H1 (cell line): Measurements from ENCODE around the gene RBM44. TPM values are rescaled to one million over a fixed set of nuclear protein-coding genes. Genes with fewer than 3 reads are reported as not detected.

Experiments used
- CTCF ChIA-PET: fragments of 300-600 bp; sonication (Branson Sonifier 250); formaldehyde crosslinking; loops from one replicate; lab custom pipeline; 2021; ENCODE audit not compliant: partially characterized antibody; lab: Charles Lee
- POLR2A ChIA-PET: fragments of 300-600 bp; sonication (Branson Sonifier 250); formaldehyde crosslinking; loops from one replicate; lab custom pipeline; 2021; ENCODE audit warnings: inconsistent platforms; ENCODE audit not compliant: partially characterized antibody; lab: Charles Lee
- DNase-seq, 2 experiments: peaks; one replicate each; pipeline versions ENCODE4 v3.0.0 to v3.0.0-alpha.2; 2010 to 2022; ENCODE audit warnings: low spot score in 2 of 2, low read depth in 1 of 2, mixed read lengths in 1 of 2
- FAIRE-seq: peaks from 2 replicates; lab custom pipeline; 2011; peaks lifted over from hg19 to GRCh38; lab: Jason Lieb, UNC
- H2AFZ ChIP-seq: 2 replicates; pipeline ENCODE4 v1.8.1; 2012; ENCODE audit warnings: low read length, inconsistent platforms
- H2AK5ac ChIP-seq: 2 replicates; pipeline ENCODE4 v1.6.1; 2013; ENCODE audit warnings: low read depth, low read length
- H2BK120ac ChIP-seq: replicated peaks from 2 replicates; pipeline ENCODE3; 2013; ENCODE audit warnings: low read depth, low read length, inconsistent platforms
- H2BK12ac ChIP-seq: 2 replicates; pipeline ENCODE4 v1.6.1; 2013; ENCODE audit warnings: low read depth, low read length
- H2BK15ac ChIP-seq: 2 replicates; pipeline ENCODE4 v1.6.1; 2013; ENCODE audit warnings: low read length
- H2BK20ac ChIP-seq: 2 replicates; pipeline ENCODE4 v1.6.1; 2013; ENCODE audit warnings: low read length
- H2BK5ac ChIP-seq: 2 replicates; pipeline ENCODE4 v1.6.1; 2013; ENCODE audit warnings: low read depth, low read length
- H3K14ac ChIP-seq: 2 replicates; pipeline ENCODE4 v1.6.1; 2013; ENCODE audit warnings: inconsistent platforms; ENCODE audit not compliant: insufficient read length
- H3K18ac ChIP-seq: 2 replicates; pipeline ENCODE4 v1.6.1; 2013; ENCODE audit warnings: low read length; ENCODE audit errors: extremely low read depth
- H3K23ac ChIP-seq: 2 replicates; pipeline ENCODE4 v1.6.1; 2013; ENCODE audit warnings: inconsistent platforms; ENCODE audit not compliant: insufficient read length
- H3K23me2 ChIP-seq: 2 replicates; pipeline ENCODE4 v1.6.1; 2013; ENCODE audit warnings: low read depth, low read length
- H3K27ac ChIP-seq: 2 replicates; pipeline ENCODE4 v1.6.1; 2011; ENCODE audit warnings: low read depth, low read length, inconsistent platforms
- H3K27me3 ChIP-seq, 4 experiments: replicated peaks in 1 of 4; 1 replicate in 1 of 4; 2 replicates in 3 of 4; pipeline versions ENCODE4 v1.6.1 to v1.8.1; 2011 to 2013; ENCODE audit warnings: low read length in 3 of 4, mild to moderate bottlenecking in 3 of 4, inconsistent platforms in 2 of 4, mixed read lengths in 2 of 4, moderate library complexity in 1 of 4; ENCODE audit not compliant: control insufficient read depth in 3 of 4, insufficient read depth in 3 of 4; ENCODE audit errors: extremely low read depth in 1 of 4
- H3K36me3 ChIP-seq, 4 experiments: 2 replicates each; pipeline versions ENCODE4 v1.6.1 to v1.8.1; 2011 to 2013; ENCODE audit warnings: mild to moderate bottlenecking in 4 of 4, low read length in 3 of 4, moderate library complexity in 2 of 4, control low read depth in 1 of 4, inconsistent platforms in 1 of 4; ENCODE audit not compliant: insufficient read depth in 4 of 4, control insufficient read depth in 2 of 4
- H3K4ac ChIP-seq: replicated peaks from 2 replicates; pipeline ENCODE3; 2013; ENCODE audit warnings: low read length, low read depth, mixed read lengths, inconsistent platforms; ENCODE audit not compliant: insufficient read length
- H3K4me1 ChIP-seq, 4 experiments: replicated peaks in 1 of 4; 1 replicate in 1 of 4; 2 replicates in 3 of 4; pipeline versions ENCODE4 v1.6.1 to v1.8.1; 2011 to 2013; ENCODE audit warnings: low read length in 3 of 4, inconsistent platforms in 2 of 4, mixed read lengths in 1 of 4; ENCODE audit not compliant: insufficient read depth in 4 of 4, control insufficient read depth in 3 of 4
- H3K4me2 ChIP-seq, 2 experiments: 2 replicates each; pipeline versions ENCODE4 v1.6.1 to v1.8.1; 2011 to 2013; ENCODE audit warnings: low read depth in 2 of 2, low read length in 2 of 2, control low read depth in 1 of 2, inconsistent platforms in 1 of 2, mild to moderate bottlenecking in 1 of 2; ENCODE audit not compliant: insufficient read depth in 1 of 2
- H3K4me3 ChIP-seq, 4 experiments: fragments of 200-600, 300-600 bp in 1 of 4; sonication (generic), shearing (Covaris generic), sonication (Bioruptor Twin) in 1 of 4; 2 replicates each; pipeline versions ENCODE4 v1.5.1 to v1.8.1; 2011 to 2016; ENCODE audit warnings: low read length in 4 of 4, low read depth in 3 of 4, control low read depth in 2 of 4, inconsistent platforms in 2 of 4, mild to moderate bottlenecking in 2 of 4, mixed read lengths in 1 of 4, moderate library complexity in 1 of 4; ENCODE audit not compliant: insufficient read depth in 2 of 4; ENCODE audit errors: extremely low read depth in 1 of 4
- H3K56ac ChIP-seq: replicated peaks from 2 replicates; pipeline ENCODE3; 2013; ENCODE audit warnings: low read depth, mild to moderate bottlenecking, mixed read lengths, low read length, inconsistent platforms; ENCODE audit not compliant: insufficient read length
- H3K79me1 ChIP-seq: 2 replicates; pipeline ENCODE4 v1.6.1; 2013; ENCODE audit warnings: low read depth, low read length, control low read depth
- H3K79me2 ChIP-seq, 2 experiments: 2 replicates each; pipeline versions ENCODE4 v1.6.1 to v1.8.1; 2012 to 2013; ENCODE audit warnings: low read length in 2 of 2, mild to moderate bottlenecking in 2 of 2, inconsistent platforms in 1 of 2; ENCODE audit not compliant: insufficient read depth in 2 of 2, control insufficient read depth in 1 of 2
- H3K9ac ChIP-seq, 4 experiments: replicated peaks in 1 of 4; 1 replicate in 1 of 4; 2 replicates in 3 of 4; pipeline versions ENCODE4 v1.6.1 to v1.8.1; 2011 to 2013; ENCODE audit warnings: low read depth in 3 of 4, low read length in 3 of 4, control low read depth in 2 of 4, mild to moderate bottlenecking in 2 of 4, moderate library complexity in 2 of 4, inconsistent platforms in 1 of 4; ENCODE audit errors: extremely low read depth in 1 of 4
- H3K9me3 ChIP-seq, 2 experiments: 2 replicates each; pipeline versions ENCODE4 v1.6.1 to v1.8.1; 2012 to 2013; ENCODE audit warnings: mild to moderate bottlenecking in 2 of 2, moderate library complexity in 2 of 2, control low read depth in 1 of 2, inconsistent platforms in 1 of 2, low read depth in 1 of 2, low read length in 1 of 2, mixed read lengths in 1 of 2; ENCODE audit not compliant: insufficient read depth in 2 of 2
- H4K20me1 ChIP-seq, 2 experiments: replicated peaks in 1 of 2; 2 replicates each; pipeline versions ENCODE3 to v1.8.1; 2011 to 2013; ENCODE audit warnings: inconsistent platforms in 2 of 2, low read length in 2 of 2, mild to moderate bottlenecking in 1 of 2; ENCODE audit not compliant: insufficient read depth in 2 of 2, control insufficient read depth in 1 of 2
- H4K5ac ChIP-seq: 2 replicates; pipeline ENCODE4 v1.6.1; 2013; ENCODE audit warnings: low read length, low read depth, mixed read lengths, inconsistent platforms; ENCODE audit not compliant: insufficient read length
- H4K8ac ChIP-seq: 2 replicates; pipeline ENCODE4 v1.8.0; 2013; ENCODE audit warnings: mild to moderate bottlenecking, moderate library complexity, low read length, inconsistent platforms; ENCODE audit not compliant: insufficient read depth; ENCODE audit errors: extremely low read depth
- H4K91ac ChIP-seq: replicated peaks from 2 replicates; pipeline ENCODE3; 2013; ENCODE audit warnings: low read length, mixed read lengths, inconsistent platforms; ENCODE audit not compliant: insufficient read length
- BRCA1 ChIP-seq: IDR thresholded peaks from 2 replicates; pipeline ENCODE4 v1.6.1; 2012; ENCODE audit warnings: low read depth, low read length, improper control_type of control experiment
- EZH2 ChIP-seq: fragments of 200-600 bp; sonication (generic); IDR thresholded peaks from 2 replicates; pipeline ENCODE4 v1.7.1; 2012; ENCODE audit warnings: low read depth, mild to moderate bottlenecking, moderate library complexity, low read length, inconsistent platforms; ENCODE audit not compliant: severe bottlenecking
- HDAC2 ChIP-seq, 2 experiments: fragments of 300-600 bp in 1 of 2; sonication (generic) in 1 of 2; IDR thresholded peaks; 2 replicates each; pipeline ENCODE4 v1.6.1; 2011 to 2012; ENCODE audit warnings: low read depth in 2 of 2, low read length in 2 of 2, mild to moderate bottlenecking in 2 of 2, moderate library complexity in 2 of 2, borderline replicate concordance in 1 of 2, inconsistent platforms in 1 of 2
- MAX ChIP-seq: IDR thresholded peaks from 2 replicates; pipeline ENCODE4 v1.6.1; 2012; ENCODE audit warnings: inconsistent platforms
- POU5F1 ChIP-seq: IDR thresholded peaks from 2 replicates; pipeline ENCODE4 v1.6.1; 2011; ENCODE audit warnings: low read depth, mild to moderate bottlenecking, low read length, moderate library complexity
- SIX5 ChIP-seq: IDR thresholded peaks from 2 replicates; pipeline ENCODE4 v1.6.1; 2011; ENCODE audit warnings: mild to moderate bottlenecking, low read depth, low read length
- SUZ12 ChIP-seq: fragments of 200-600 bp; sonication (generic); IDR thresholded peaks from 2 replicates; pipeline ENCODE4 v1.6.1; 2012; ENCODE audit warnings: mild to moderate bottlenecking, inconsistent platforms, low read length, moderate library complexity, mixed read lengths
- TAF7 ChIP-seq: optimal IDR thresholded peaks from 2 replicates; pipeline ENCODE3; 2011; ENCODE audit warnings: low read depth, mild to moderate bottlenecking, inconsistent platforms, low read length, moderate library complexity, borderline replicate concordance
- TBP ChIP-seq: IDR thresholded peaks from 2 replicates; pipeline ENCODE4 v1.6.1; 2011; ENCODE audit warnings: low read depth, low read length, improper control_type of control experiment
- WGBS, 2 experiments: shearing (Covaris generic) in 1 of 2; methylation state at CpG; one replicate each; pipeline versions ENCODE4 v1.1.6 to v1.1.7; 2013 to 2015; ENCODE audit warnings: low lambda C conversion rate in 2 of 2, mixed read lengths in 2 of 2, inconsistent platforms in 1 of 2, low coverage in 1 of 2, missing lambda C conversion rate in 1 of 2; ENCODE audit not compliant: insufficient replicate concordance in 2 of 2, insufficient coverage in 1 of 2, insufficient read length in 1 of 2; ENCODE audit errors: extremely low coverage in 1 of 2, missing lambda C conversion rate in 1 of 2; 5-methylcytosine and 5-hydroxymethylcytosine counted together
- polyA plus RNA-seq, 7 experiments: library from polyadenylated mRNA; depleted of rRNA in 3 of 7; stranded (reverse) in 5 of 7; unstranded in 2 of 7; fragments of >200 nt in 5 of 7; fragments of 200-250 nt in 2 of 7; gene quantifications; 1 replicate in 5 of 7; 2 replicates in 1 of 7; 4 replicates in 1 of 7; pipeline versions ENCODE4 v1.2.1 to v1.2.3, GENCODE V29; 2011 to 2013; ENCODE audit warnings: missing spikeins in 2 of 7, mixed read lengths in 2 of 7
- total RNA-seq: library from RNA; stranded (reverse); fragmentation: NEBNext Ultra II Directional; extraction: Animal tissue kit (Norgen Biotek cat#: 25700); gene quantifications from 2 replicates; pipeline ENCODE4 v1.2.1, GENCODE V29; 2021

Gene RBM44
- total and polyA plus RNA-seq, 2 of the 8 experiments (the other 6 are each of a cell fraction or from before 2014, with no cell fraction given): 0.12 to 0.43 TPM

- peaks cover 0 to 7% (median 2%) of the 10 kb centered on the region in 4 experiments; a peak in 3 of 7 replicates for H3K4me1 ChIP-seq
- H3K27me3 ChIP-seq: peaks cover 0 to 3% (median 2%) of the 10 kb centered on the region in 4 experiments; a peak in 2 of 7 replicates
- H4K91ac ChIP-seq: no peak overlapping the region
- CTCF ChIA-PET: interaction anchor here (0.6 to 2.5 kb wide), 7 partner anchors 8 to 276 kb away, joined by 3 to 7 read pairs (median 4); no protein-coding TSS in a partner anchor
- FAIRE-seq: no peak
- H3K4ac ChIP-seq: no peak overlapping the region
- H3K14ac ChIP-seq: no peak overlapping the region
- DNase-seq: no peak
- H2BK5ac ChIP-seq: no peak overlapping the region
- H4K20me1 ChIP-seq: no peaks in the 10 kb centered on the region
- H3K79me1 ChIP-seq: no peaks in the 10 kb centered on the region
- no peak overlapping the region for H2AK5ac ChIP-seq
- H3K18ac ChIP-seq: no peak overlapping the region
- WGBS, 2 experiments: 89% methylated on average over 13 of the region's 13 CpGs; no CpG with 5 or more reads in 1 of the 2 experiments
- H4K8ac ChIP-seq: no peak overlapping the region
- no peak overlapping the region for H3K9ac ChIP-seq
- H3K23ac ChIP-seq: no peak overlapping the region
- H2BK15ac ChIP-seq: no peak overlapping the region
- no peak overlapping the region for H3K4me3 ChIP-seq
- no peaks in the 10 kb centered on the region for H3K36me3 ChIP-seq
- no peak overlapping the region for H3K4me2 ChIP-seq
- no peak overlapping the region for H2AFZ ChIP-seq
- no peak overlapping the region for H2BK12ac ChIP-seq
- no peak overlapping the region for H2BK20ac ChIP-seq
- POLR2A ChIA-PET: no interaction called here
- H4K5ac ChIP-seq: no peak overlapping the region
- no peak overlapping the region for H2BK120ac ChIP-seq
- no peaks in the 10 kb centered on the region for H3K9me3 ChIP-seq
- H3K56ac ChIP-seq: no peak overlapping the region
- H3K79me2 ChIP-seq: no peaks in the 10 kb centered on the region
- H3K27ac ChIP-seq: no peak overlapping the region
- H3K23me2 ChIP-seq: no peaks in the 10 kb centered on the region
- TF ChIP-seq SUZ12: no peak
- TF ChIP-seq TAF7: no peak
- TF ChIP-seq MAX: no peak
- no peak for TF ChIP-seq EZH2
- TF ChIP-seq HDAC2 (IDR thresholded peaks at IDR 0.05; ENCODE audit: borderline replicate concordance in 1 of 2, low read depth in 2 of 2, low read length in 2 of 2): no peak
- TF ChIP-seq TBP: no peak
- TF ChIP-seq SIX5: no peak
- TF ChIP-seq BRCA1: no peak
- no peak for TF ChIP-seq POU5F1
Measured at GRCh38 chr2:237866101-237866621, 67.6 kb downstream of the RBM44 start.
